Smooth muscle cell (in vitro differentiated cells): ENCODE measurements around the gene ADSS1. TPM values are rescaled to one million over a fixed set of nuclear protein-coding genes. Genes with fewer than 3 reads are reported as not detected.

Source experiments
- DNase-seq: peaks from one replicate; lab custom pipeline; 2025; ENCODE audit not compliant: unreplicated experiment; lab: John Stamatoyannopoulos, UW
- H2AFZ ChIP-seq: fragments of 200-600 bp; sonication (generic); 2 replicates; pipeline ENCODE4 v1.6.0; 2016; ENCODE audit warnings: antibody characterized with exemption, low read depth, mild to moderate bottlenecking
- H3F3A ChIP-seq: fragments of 200-600 bp; sonication (generic); 2 replicates; pipeline ENCODE4 v1.6.0; 2017; ENCODE audit warnings: antibody characterized with exemption, low read depth
- H3K27ac ChIP-seq: fragments of 200-600 bp; sonication (generic); 2 replicates; pipeline ENCODE4 v1.5.1; 2016; ENCODE audit warnings: low read depth, mild to moderate bottlenecking
- H3K27me3 ChIP-seq: fragments of 200-600 bp; sonication (generic); 2 replicates; pipeline ENCODE4 v1.6.1; 2016; ENCODE audit warnings: low read depth, mild to moderate bottlenecking
- H3K36me3 ChIP-seq: fragments of 200-600 bp; sonication (generic); 2 replicates; pipeline ENCODE4 v1.5.1; 2016; ENCODE audit warnings: low read depth
- H3K4me1 ChIP-seq: fragments of 200-600 bp; sonication (generic); 2 replicates; pipeline ENCODE4 v1.5.1; 2016; ENCODE audit warnings: low read depth
- H3K4me2 ChIP-seq: fragments of 200-600 bp; sonication (generic); 2 replicates; pipeline ENCODE4 v1.6.0; 2016; ENCODE audit warnings: mild to moderate bottlenecking
- H3K4me3 ChIP-seq: fragments of 200-600 bp; sonication (generic); 2 replicates; pipeline ENCODE4 v1.5.1; 2016; ENCODE audit warnings: mild to moderate bottlenecking
- H3K79me2 ChIP-seq: fragments of 200-600 bp; sonication (generic); 2 replicates; pipeline ENCODE4 v1.6.0; 2016; ENCODE audit warnings: low read depth, mild to moderate bottlenecking
- H3K9ac ChIP-seq: fragments of 200-600 bp; sonication (generic); 2 replicates; pipeline ENCODE4 v1.6.0; 2016; ENCODE audit warnings: low read depth
- H3K9me3 ChIP-seq: fragments of 200-600 bp; sonication (generic); replicated peaks from 2 replicates; pipeline ENCODE4 v1.5.1; 2016; ENCODE audit warnings: low read depth
- H4K20me1 ChIP-seq: fragments of 200-600 bp; sonication (generic); 2 replicates; pipeline ENCODE4 v1.6.0; 2016; ENCODE audit warnings: low read depth
- WGBS: methylation state at CpG from one replicate; pipeline ENCODE4 v1.1.7; 2016; ENCODE audit warnings: low lambda C conversion rate; 5-methylcytosine and 5-hydroxymethylcytosine counted together
- polyA plus RNA-seq: library from polyadenylated mRNA; unstranded; fragments of >200 nt; fragmentation: Nextera tagmentation; extraction: Ambion mirVana; gene quantifications from 2 replicates; pipeline ENCODE4 v1.2.1, GENCODE V29; 2016
- total RNA-seq: library from RNA; depleted of rRNA; stranded (reverse); fragments of >200 nt; gene quantifications from 2 replicates; pipeline ENCODE4 v1.2.3, GENCODE V29; 2014
- TF ChIP-seq, protein P1 (sequence below): fragments of 200-600 bp; sonication (generic); IDR thresholded peaks from 2 replicates; pipeline ENCODE4 v1.5.1; 2017; ENCODE audit warnings: borderline replicate concordance, mild to moderate bottlenecking, antibody characterized with exemption; ENCODE audit not compliant: insufficient read depth, poor library complexity, severe bottlenecking

ADSS1 gene
- total and polyA plus RNA-seq, 2 experiments from 2014 or later: 7.8 to 43.0 TPM

- Histone ChIP-seq H4K20me1 (peaks cover 63% of the 10 kb centered on the region), H3K36me3 (no peaks in the 10 kb centered on the region), H2AFZ (no peak overlapping the region), H3K4me2 (no peak overlapping the region), H3K9me3 (no peaks in the 10 kb centered on the region), H3F3A (no peaks in the 10 kb centered on the region), H3K79me2 (peaks cover 22% of the 10 kb centered on the region), H3K27me3 (no peaks in the 10 kb centered on the region), H3K4me3 (no peak overlapping the region), H3K4me1 (peaks cover 2% of the 10 kb centered on the region), H3K27ac (no peak overlapping the region), H3K9ac (no peak overlapping the region)
- TF ChIP-seq, protein P1, sequence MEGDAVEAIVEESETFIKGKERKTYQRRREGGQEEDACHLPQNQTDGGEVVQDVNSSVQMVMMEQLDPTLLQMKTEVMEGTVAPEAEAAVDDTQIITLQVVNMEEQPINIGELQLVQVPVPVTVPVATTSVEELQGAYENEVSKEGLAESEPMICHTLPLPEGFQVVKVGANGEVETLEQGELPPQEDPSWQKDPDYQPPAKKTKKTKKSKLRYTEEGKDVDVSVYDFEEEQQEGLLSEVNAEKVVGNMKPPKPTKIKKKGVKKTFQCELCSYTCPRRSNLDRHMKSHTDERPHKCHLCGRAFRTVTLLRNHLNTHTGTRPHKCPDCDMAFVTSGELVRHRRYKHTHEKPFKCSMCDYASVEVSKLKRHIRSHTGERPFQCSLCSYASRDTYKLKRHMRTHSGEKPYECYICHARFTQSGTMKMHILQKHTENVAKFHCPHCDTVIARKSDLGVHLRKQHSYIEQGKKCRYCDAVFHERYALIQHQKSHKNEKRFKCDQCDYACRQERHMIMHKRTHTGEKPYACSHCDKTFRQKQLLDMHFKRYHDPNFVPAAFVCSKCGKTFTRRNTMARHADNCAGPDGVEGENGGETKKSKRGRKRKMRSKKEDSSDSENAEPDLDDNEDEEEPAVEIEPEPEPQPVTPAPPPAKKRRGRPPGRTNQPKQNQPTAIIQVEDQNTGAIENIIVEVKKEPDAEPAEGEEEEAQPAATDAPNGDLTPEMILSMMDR: no peak
- 95% methylated on average over 30 of the region's 30 CpGs for WGBS
- no peak for DNase-seq
Observed at GRCh38 chr14:104758981-104759969, 35.2 kb downstream of the ADSS1 start.

DNA sequence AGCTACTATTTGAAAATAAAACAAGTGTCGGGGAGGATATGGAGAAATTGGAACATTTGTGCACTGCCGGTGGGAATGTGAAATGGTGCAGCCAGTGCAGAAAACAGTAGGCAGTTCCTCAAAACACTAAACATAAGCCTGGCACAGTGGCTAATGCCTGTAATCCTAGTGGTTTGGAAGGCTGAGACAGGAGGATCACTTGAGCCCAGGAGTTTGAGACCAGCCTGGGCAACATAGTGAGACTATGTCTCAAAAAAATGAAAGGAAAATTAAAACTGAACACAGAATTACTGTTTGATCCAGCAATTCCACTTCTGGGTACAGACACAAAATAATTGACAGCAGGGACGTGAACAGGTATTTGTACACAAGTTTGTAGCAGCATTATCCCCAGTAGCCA, 41.5 kb downstream of the ADSS1 start:
- no peak overlapping the region for H3K4me3 ChIP-seq
- no peaks in the 10 kb centered on the region for H3K79me2 ChIP-seq
- TF ChIP-seq, protein P1: no peak
- no peaks in the 10 kb centered on the region for H3K27me3 ChIP-seq
- H3K9ac ChIP-seq: no peak overlapping the region
- peaks cover 5% of the 10 kb centered on the region for H3K4me1 ChIP-seq
- 94% methylated on average over 3 of the region's 3 CpGs for WGBS
- peaks cover 5% of the 10 kb centered on the region for H3F3A ChIP-seq
- H4K20me1 ChIP-seq: peaks cover 3% of the 10 kb centered on the region
- no peak overlapping the region for H3K27ac ChIP-seq
- no peak for DNase-seq
- no peak overlapping the region for H2AFZ ChIP-seq
- H3K36me3 ChIP-seq: no peaks in the 10 kb centered on the region
- no peaks in the 10 kb centered on the region for H3K9me3 ChIP-seq
- no peak overlapping the region for H3K4me2 ChIP-seq

DNA sequence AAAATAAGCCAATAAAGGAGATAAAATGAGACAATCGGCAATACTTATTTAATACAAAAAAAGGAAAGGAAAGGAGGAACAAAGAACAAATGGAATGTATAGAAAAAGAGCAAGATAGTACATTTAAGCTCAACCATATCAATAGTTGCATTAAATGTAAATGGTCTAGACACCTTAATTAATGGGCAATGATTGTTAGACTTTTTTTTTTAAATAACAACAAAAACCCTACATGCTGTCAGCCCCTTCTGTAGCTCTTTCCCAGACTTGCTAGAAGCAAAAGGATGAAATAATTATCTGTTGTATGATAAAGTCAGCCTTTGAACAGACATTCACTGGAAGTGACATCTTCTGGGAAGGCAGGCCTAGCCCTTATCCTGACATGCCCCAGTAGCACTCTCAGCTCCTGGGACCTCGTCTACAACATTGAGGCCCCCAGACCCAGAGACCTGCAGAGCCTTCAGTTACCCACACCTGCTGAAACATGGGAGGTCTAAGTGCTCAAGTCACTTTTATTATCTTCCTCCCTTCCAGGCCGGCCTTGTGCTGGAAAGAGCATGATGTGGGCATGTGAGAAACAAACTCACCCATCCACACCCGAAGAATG, 42.3 kb downstream of the ADSS1 start:
- Histone ChIP-seq H3K9ac (no peak overlapping the region), H3F3A (peaks cover 5% of the 10 kb centered on the region), H3K27ac (no peak overlapping the region), H3K4me3 (no peak overlapping the region), H3K36me3 (no peaks in the 10 kb centered on the region), H3K27me3 (no peaks in the 10 kb centered on the region), H3K4me2 (no peak overlapping the region), H2AFZ (no peak overlapping the region), H3K9me3 (no peaks in the 10 kb centered on the region), H3K4me1 (peaks cover 5% of the 10 kb centered on the region), H4K20me1 (no peaks in the 10 kb centered on the region), H3K79me2 (no peaks in the 10 kb centered on the region)
- no peak for DNase-seq
- 91% methylated on average over 4 of the region's 4 CpGs for WGBS
- TF ChIP-seq, protein P1: no peak
